Measurements from ENCODE around the gene MBD2. TPM values are rescaled to one million over a fixed set of nuclear protein-coding genes. Genes with fewer than 3 reads are reported as not detected.

The MBD2 gene
- total and polyA plus RNA-seq, 2 donors (not counting 1 experiment from before 2014, with no cell fraction given), result 32.5 to 43.8 TPM

DNA sequence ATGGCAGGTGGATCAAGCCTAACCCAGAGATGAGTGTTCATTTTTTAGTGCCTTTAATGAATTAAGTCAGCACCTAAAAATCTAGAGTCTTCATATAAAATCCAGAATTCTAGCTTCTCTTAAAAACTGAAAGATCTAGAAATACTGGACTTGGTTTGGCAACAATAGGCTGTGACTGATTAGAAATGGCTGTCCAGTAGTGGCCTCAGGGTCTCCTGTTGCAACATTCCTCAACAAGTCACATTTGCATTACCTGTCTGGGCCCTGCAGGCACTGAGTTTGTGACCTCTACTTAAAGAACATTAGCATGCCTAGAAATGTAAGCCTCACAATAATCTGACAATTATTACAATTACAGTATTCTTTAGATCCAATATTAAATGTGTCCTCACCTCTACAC, 33.1 kb downstream of the MBD2 start:
- Histone ChIP-seq H3K9me3 (ENCODE audit: control insufficient read depth, insufficient read depth, low read depth, low read length) (no peaks in the 10 kb centered on the region), H3K4me2 (ENCODE audit: extremely low read depth, insufficient read depth, low read length) (no peak overlapping the region), H3K36me3 (ENCODE audit: control insufficient read depth, insufficient read depth, low read length) (no peaks in the 10 kb centered on the region), H2AFZ (ENCODE audit: low read length) (no peak overlapping the region), H3K9ac (ENCODE audit: insufficient read depth, low read length) (no peak overlapping the region), H3K4me3 (replicated peaks in 1 of 4; ENCODE audit: control extremely low read depth in 1 of 4, insufficient read depth in 1 of 4, low read depth in 3 of 4, low read length in 4 of 4) (no peak overlapping the region), H3K4me1 (ENCODE audit: control insufficient read depth, extremely low read depth, insufficient read depth, low read length) (no peaks in the 10 kb centered on the region), H3K27me3 (ENCODE audit: control insufficient read depth, insufficient read depth, low read length) (no peaks in the 10 kb centered on the region), H4K20me1 (ENCODE audit: control insufficient read depth, extremely low read depth, insufficient read depth, low read length) (no peaks in the 10 kb centered on the region), H3K27ac (ENCODE audit: insufficient read depth, low read length) (no peak overlapping the region), H3K79me2 (ENCODE audit: control insufficient read depth, insufficient read depth, low read length) (peaks cover 7% of the 10 kb centered on the region)
- no peak for TF ChIP-seq EZH2 (IDR thresholded peaks at IDR 0.05; ENCODE audit: low read length, missing control alignments)
- TF ChIP-seq, protein P1, sequence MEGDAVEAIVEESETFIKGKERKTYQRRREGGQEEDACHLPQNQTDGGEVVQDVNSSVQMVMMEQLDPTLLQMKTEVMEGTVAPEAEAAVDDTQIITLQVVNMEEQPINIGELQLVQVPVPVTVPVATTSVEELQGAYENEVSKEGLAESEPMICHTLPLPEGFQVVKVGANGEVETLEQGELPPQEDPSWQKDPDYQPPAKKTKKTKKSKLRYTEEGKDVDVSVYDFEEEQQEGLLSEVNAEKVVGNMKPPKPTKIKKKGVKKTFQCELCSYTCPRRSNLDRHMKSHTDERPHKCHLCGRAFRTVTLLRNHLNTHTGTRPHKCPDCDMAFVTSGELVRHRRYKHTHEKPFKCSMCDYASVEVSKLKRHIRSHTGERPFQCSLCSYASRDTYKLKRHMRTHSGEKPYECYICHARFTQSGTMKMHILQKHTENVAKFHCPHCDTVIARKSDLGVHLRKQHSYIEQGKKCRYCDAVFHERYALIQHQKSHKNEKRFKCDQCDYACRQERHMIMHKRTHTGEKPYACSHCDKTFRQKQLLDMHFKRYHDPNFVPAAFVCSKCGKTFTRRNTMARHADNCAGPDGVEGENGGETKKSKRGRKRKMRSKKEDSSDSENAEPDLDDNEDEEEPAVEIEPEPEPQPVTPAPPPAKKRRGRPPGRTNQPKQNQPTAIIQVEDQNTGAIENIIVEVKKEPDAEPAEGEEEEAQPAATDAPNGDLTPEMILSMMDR (conservative IDR thresholded peaks at IDR 0.05 in 1 of 2, IDR thresholded peaks at IDR 0.05 in 1 of 2; ENCODE audit: low read depth in 1 of 2, low read length in 2 of 2), result no peak
- no peak for DNase-seq (ENCODE audit: low read depth in 2 of 2)

DNA sequence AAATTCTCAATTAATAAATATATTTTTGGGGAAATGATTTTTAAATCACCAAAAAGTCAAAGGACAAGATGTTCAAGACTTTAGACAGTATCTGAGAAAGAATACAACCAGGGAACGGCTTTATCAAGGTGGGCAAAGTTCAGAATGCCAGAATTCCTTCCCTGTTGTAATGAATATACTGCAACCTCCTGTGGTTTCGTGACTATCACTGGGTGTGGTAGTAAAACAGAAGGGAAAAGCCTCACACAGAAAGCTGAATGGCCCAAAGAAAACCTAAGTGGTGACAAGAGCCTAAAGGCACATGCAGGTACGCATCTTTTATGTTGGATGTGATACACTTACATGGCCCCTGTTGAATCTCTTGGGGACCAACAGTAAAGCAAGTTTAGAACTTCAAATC, 37.1 kb downstream of the MBD2 start:
- Histone ChIP-seq H2AFZ (ENCODE audit: low read length) (no peak overlapping the region), H3K4me3 (replicated peaks in 1 of 4; ENCODE audit: control extremely low read depth in 1 of 4, insufficient read depth in 1 of 4, low read depth in 3 of 4, low read length in 4 of 4) (no peak overlapping the region), H3K27me3 (ENCODE audit: control insufficient read depth, insufficient read depth, low read length) (no peaks in the 10 kb centered on the region), H3K4me2 (ENCODE audit: extremely low read depth, insufficient read depth, low read length) (no peak overlapping the region), H3K27ac (ENCODE audit: insufficient read depth, low read length) (no peak overlapping the region), H4K20me1 (ENCODE audit: control insufficient read depth, extremely low read depth, insufficient read depth, low read length) (no peaks in the 10 kb centered on the region), H3K9me3 (ENCODE audit: control insufficient read depth, insufficient read depth, low read depth, low read length) (no peaks in the 10 kb centered on the region), H3K79me2 (ENCODE audit: control insufficient read depth, insufficient read depth, low read length) (no peaks in the 10 kb centered on the region), H3K9ac (ENCODE audit: insufficient read depth, low read length) (no peak overlapping the region), H3K4me1 (ENCODE audit: control insufficient read depth, extremely low read depth, insufficient read depth, low read length) (no peaks in the 10 kb centered on the region), H3K36me3 (ENCODE audit: control insufficient read depth, insufficient read depth, low read length) (no peaks in the 10 kb centered on the region)
- TF ChIP-seq, protein P1 (conservative IDR thresholded peaks at IDR 0.05 in 1 of 2, IDR thresholded peaks at IDR 0.05 in 1 of 2; ENCODE audit: low read depth in 1 of 2, low read length in 2 of 2), result no peak
- no peak for TF ChIP-seq EZH2 (IDR thresholded peaks at IDR 0.05; ENCODE audit: low read length, missing control alignments)
- no peak for DNase-seq (ENCODE audit: low read depth in 2 of 2)

DNA sequence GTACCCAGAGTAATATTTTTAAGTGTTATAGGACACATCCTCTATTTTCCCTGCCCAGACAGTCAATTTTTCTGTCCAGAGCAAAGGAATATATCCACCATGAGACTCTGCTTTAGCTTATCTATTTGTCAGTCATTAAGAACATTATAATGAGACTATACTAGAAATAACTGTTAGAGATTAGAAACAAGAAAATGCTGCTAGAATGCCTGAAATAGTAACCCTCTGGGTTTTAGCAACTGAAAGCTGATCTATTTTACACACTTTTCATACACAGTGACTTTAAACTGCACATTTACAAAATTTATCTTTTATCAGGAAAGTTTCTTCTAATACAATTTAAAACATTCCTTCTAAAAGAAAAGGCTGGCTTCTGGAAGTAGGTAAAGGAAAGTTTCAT, 39.6 kb downstream of the MBD2 start:
- Histone ChIP-seq H3K4me2 (ENCODE audit: extremely low read depth, insufficient read depth, low read length) (no peak overlapping the region), H3K9ac (ENCODE audit: insufficient read depth, low read length) (no peak overlapping the region), H3K79me2 (ENCODE audit: control insufficient read depth, insufficient read depth, low read length) (no peaks in the 10 kb centered on the region), H3K9me3 (ENCODE audit: control insufficient read depth, insufficient read depth, low read depth, low read length) (no peaks in the 10 kb centered on the region), H3K4me1 (ENCODE audit: control insufficient read depth, extremely low read depth, insufficient read depth, low read length) (no peaks in the 10 kb centered on the region), H4K20me1 (ENCODE audit: control insufficient read depth, extremely low read depth, insufficient read depth, low read length) (no peaks in the 10 kb centered on the region), H3K27me3 (ENCODE audit: control insufficient read depth, insufficient read depth, low read length) (no peaks in the 10 kb centered on the region), H3K36me3 (ENCODE audit: control insufficient read depth, insufficient read depth, low read length) (no peaks in the 10 kb centered on the region), H2AFZ (ENCODE audit: low read length) (no peak overlapping the region), H3K27ac (ENCODE audit: insufficient read depth, low read length) (no peak overlapping the region), H3K4me3 (replicated peaks in 1 of 4; ENCODE audit: control extremely low read depth in 1 of 4, insufficient read depth in 1 of 4, low read depth in 3 of 4, low read length in 4 of 4) (no peak overlapping the region)
- no peak for DNase-seq (ENCODE audit: low read depth in 2 of 2)
- TF ChIP-seq, protein P1 (conservative IDR thresholded peaks at IDR 0.05 in 1 of 2, IDR thresholded peaks at IDR 0.05 in 1 of 2; ENCODE audit: low read depth in 1 of 2, low read length in 2 of 2), result no peak
- no peak for TF ChIP-seq EZH2 (IDR thresholded peaks at IDR 0.05; ENCODE audit: low read length, missing control alignments)

Measured in fibroblast of lung (primary cell).